H9 (cell line): ENCODE results near the gene FXYD3. TPM values are rescaled to one million over a fixed set of nuclear protein-coding genes. Genes with fewer than 3 reads are reported as not detected.

ENCODE experiments used
- DNase-seq: peaks from one replicate; pipeline ENCODE4 v3.0.0-alpha.2; 2017
- H2AFZ ChIP-seq: one replicate; pipeline ENCODE4 v1.6.1; 2013; ENCODE audit warnings: mild to moderate bottlenecking, low read length, control low read depth, moderate library complexity
- H2AK5ac ChIP-seq: 2 replicates; pipeline ENCODE4 v1.6.1; 2013; ENCODE audit warnings: low read length, control low read depth, mixed read lengths; ENCODE audit not compliant: insufficient read length
- H2BK120ac ChIP-seq: one replicate; pipeline ENCODE4 v1.6.1; 2013; ENCODE audit warnings: low read depth, mild to moderate bottlenecking, low read length, control low read depth, inconsistent platforms; ENCODE audit not compliant: poor library complexity, severe bottlenecking
- H2BK12ac ChIP-seq: 2 replicates; pipeline ENCODE4 v1.6.1; 2013; ENCODE audit warnings: low read length, control low read depth, mixed read lengths, low read depth; ENCODE audit not compliant: insufficient read length
- H2BK15ac ChIP-seq: 2 replicates; pipeline ENCODE4 v1.6.1; 2013; ENCODE audit warnings: low read depth, low read length, control low read depth
- H2BK20ac ChIP-seq: one replicate; pipeline ENCODE4 v1.6.1; 2013; ENCODE audit warnings: low read depth, mild to moderate bottlenecking, low read length, control low read depth, inconsistent platforms; ENCODE audit not compliant: poor library complexity, severe bottlenecking
- H2BK5ac ChIP-seq: 2 replicates; pipeline ENCODE4 v1.6.1; 2013; ENCODE audit warnings: low read length, control low read depth, mixed read lengths; ENCODE audit not compliant: insufficient read length
- H3K14ac ChIP-seq: 2 replicates; pipeline ENCODE4 v1.6.1; 2013; ENCODE audit warnings: low read length, control low read depth; ENCODE audit not compliant: insufficient read depth
- H3K18ac ChIP-seq: 2 replicates; pipeline ENCODE4 v1.6.1; 2013; ENCODE audit warnings: low read depth, mild to moderate bottlenecking, mixed read lengths, low read length, control low read depth; ENCODE audit not compliant: insufficient read length
- H3K23ac ChIP-seq: 2 replicates; pipeline ENCODE4 v1.6.1; 2013; ENCODE audit warnings: low read length, control low read depth, mixed read lengths, low read depth; ENCODE audit not compliant: insufficient read length
- H3K23me2 ChIP-seq: 2 replicates; pipeline ENCODE4 v1.6.1; 2013; ENCODE audit warnings: low read depth, mild to moderate bottlenecking, mixed read lengths, low read length, control low read depth; ENCODE audit not compliant: insufficient read length, poor library complexity, severe bottlenecking
- H3K27ac ChIP-seq: 2 replicates; pipeline ENCODE4 v1.5.1; 2013; ENCODE audit warnings: low read length, control low read depth, mixed read lengths, low read depth; ENCODE audit not compliant: insufficient read length
- H3K27me3 ChIP-seq: 2 replicates; pipeline ENCODE4 v1.6.1; 2013; ENCODE audit warnings: low read length, control low read depth, inconsistent platforms; ENCODE audit not compliant: insufficient read depth
- H3K4ac ChIP-seq: 2 replicates; pipeline ENCODE4 v1.6.1; 2013; ENCODE audit warnings: low read depth, mild to moderate bottlenecking, control low read depth, inconsistent platforms, low read length, moderate library complexity
- H3K4me1 ChIP-seq: 2 replicates; pipeline ENCODE4 v1.6.1; 2013; ENCODE audit warnings: low read length, control low read depth, inconsistent platforms; ENCODE audit not compliant: insufficient read depth
- H3K4me2 ChIP-seq: 2 replicates; pipeline ENCODE4 v1.6.1; 2013; ENCODE audit warnings: low read length, control low read depth, mixed read lengths; ENCODE audit not compliant: insufficient read length, insufficient read depth
- H3K56ac ChIP-seq: 2 replicates; pipeline ENCODE4 v1.6.1; 2013; ENCODE audit warnings: low read depth, mild to moderate bottlenecking, mixed read lengths, low read length, control low read depth; ENCODE audit not compliant: insufficient read length
- H3K79me1 ChIP-seq: 2 replicates; pipeline ENCODE4 v1.6.1; 2013; ENCODE audit warnings: low read depth, mild to moderate bottlenecking, moderate library complexity, low read length, control low read depth, inconsistent platforms; ENCODE audit not compliant: insufficient read depth, poor library complexity, severe bottlenecking
- H3K79me2 ChIP-seq: 2 replicates; pipeline ENCODE4 v1.6.1; 2013; ENCODE audit warnings: low read length, control low read depth, inconsistent platforms; ENCODE audit not compliant: insufficient read depth
- H3K9ac ChIP-seq: 2 replicates; pipeline ENCODE4 v1.6.1; 2013; ENCODE audit warnings: low read length, control low read depth, mixed read lengths; ENCODE audit not compliant: insufficient read length; ENCODE audit errors: extremely low read depth
- H3K9me3 ChIP-seq: one replicate; pipeline ENCODE4 v1.6.1; 2013; ENCODE audit warnings: low read depth, low read length, inconsistent platforms; ENCODE audit not compliant: control insufficient read depth
- H3T11ph ChIP-seq: one replicate; pipeline ENCODE4 v1.6.1; 2013; ENCODE audit warnings: mild to moderate bottlenecking, low read length, control low read depth, inconsistent platforms
- H4K20me1 ChIP-seq: one replicate; pipeline ENCODE4 v1.6.1; 2013; ENCODE audit not compliant: control insufficient read depth, insufficient read length, insufficient read depth
- H4K5ac ChIP-seq: 2 replicates; pipeline ENCODE4 v1.6.1; 2013; ENCODE audit warnings: low read depth, mild to moderate bottlenecking, mixed read lengths, low read length, control low read depth; ENCODE audit not compliant: insufficient read length
- H4K8ac ChIP-seq: replicated peaks from 2 replicates; pipeline ENCODE4 v1.6.1; 2013; ENCODE audit warnings: low read length, control low read depth, mixed read lengths, low read depth; ENCODE audit not compliant: insufficient read length
- H4K91ac ChIP-seq: 2 replicates; pipeline ENCODE4 v1.6.1; 2013; ENCODE audit warnings: low read depth, mild to moderate bottlenecking, moderate library complexity, mixed read lengths, low read length, control low read depth; ENCODE audit not compliant: insufficient read length
- H3K27ac Mint-ChIP-seq, 3 experiments: 2 replicates in 2 of 3; 3 replicates in 1 of 3; pipeline ENCODE4 v1.8.0; 2020 to 2021; ENCODE audit warnings: mixed read lengths in 3 of 3, mild to moderate bottlenecking in 1 of 3, moderate library complexity in 1 of 3
- H3K27me3 Mint-ChIP-seq: 2 replicates; pipeline ENCODE4 v1.8.0; 2021; ENCODE audit warnings: low read depth, mild to moderate bottlenecking, moderate library complexity, mixed read lengths
- H3K36me3 Mint-ChIP-seq, 3 experiments: 2 replicates in 2 of 3; 3 replicates in 1 of 3; pipeline ENCODE4 v1.8.0; 2020 to 2021; ENCODE audit warnings: low read depth in 3 of 3, mixed read lengths in 3 of 3; ENCODE audit not compliant: insufficient read depth in 1 of 3
- H3K4me1 Mint-ChIP-seq, 2 experiments: 2 replicates each; pipeline ENCODE4 v1.8.0; 2020; ENCODE audit warnings: mixed read lengths in 2 of 2
- H3K4me3 Mint-ChIP-seq, 2 experiments: 2 replicates in 1 of 2; 3 replicates in 1 of 2; pipeline ENCODE4 v1.8.0; 2020 to 2021; ENCODE audit warnings: mild to moderate bottlenecking in 2 of 2, mixed read lengths in 2 of 2, moderate library complexity in 1 of 2
- H3K9me3 Mint-ChIP-seq, 2 experiments: 2 replicates in 1 of 2; 3 replicates in 1 of 2; pipeline ENCODE4 v1.8.0; 2020; ENCODE audit warnings: mild to moderate bottlenecking in 2 of 2, mixed read lengths in 2 of 2, moderate library complexity in 1 of 2
- WGBS: extraction: QIAGEN DNeasy Blood & Tissue Kit; methylation state at CpG from one replicate; pipeline ENCODE4 v1.1.7; 2013; ENCODE audit warnings: missing lambda C conversion rate, low lambda C conversion rate, mixed read lengths; ENCODE audit not compliant: insufficient read length; ENCODE audit errors: extremely low coverage; 5-methylcytosine and 5-hydroxymethylcytosine counted together
- total RNA-seq: library from RNA; stranded (reverse); gene quantifications from 2 replicates; pipeline ENCODE4 v1.2.1, GENCODE V29; 2021
- TF ChIP-seq, protein P1 (sequence below): fragments of 200-600 bp; sonication (generic); conservative IDR thresholded peaks from 3 replicates; pipeline ENCODE4 v1.8.0; 2021; ENCODE audit warnings: antibody characterized with exemption, mild to moderate bottlenecking

Gene FXYD3
- total RNA-seq, 1 experiment from 2014 or later = 1.5 TPM

DNA sequence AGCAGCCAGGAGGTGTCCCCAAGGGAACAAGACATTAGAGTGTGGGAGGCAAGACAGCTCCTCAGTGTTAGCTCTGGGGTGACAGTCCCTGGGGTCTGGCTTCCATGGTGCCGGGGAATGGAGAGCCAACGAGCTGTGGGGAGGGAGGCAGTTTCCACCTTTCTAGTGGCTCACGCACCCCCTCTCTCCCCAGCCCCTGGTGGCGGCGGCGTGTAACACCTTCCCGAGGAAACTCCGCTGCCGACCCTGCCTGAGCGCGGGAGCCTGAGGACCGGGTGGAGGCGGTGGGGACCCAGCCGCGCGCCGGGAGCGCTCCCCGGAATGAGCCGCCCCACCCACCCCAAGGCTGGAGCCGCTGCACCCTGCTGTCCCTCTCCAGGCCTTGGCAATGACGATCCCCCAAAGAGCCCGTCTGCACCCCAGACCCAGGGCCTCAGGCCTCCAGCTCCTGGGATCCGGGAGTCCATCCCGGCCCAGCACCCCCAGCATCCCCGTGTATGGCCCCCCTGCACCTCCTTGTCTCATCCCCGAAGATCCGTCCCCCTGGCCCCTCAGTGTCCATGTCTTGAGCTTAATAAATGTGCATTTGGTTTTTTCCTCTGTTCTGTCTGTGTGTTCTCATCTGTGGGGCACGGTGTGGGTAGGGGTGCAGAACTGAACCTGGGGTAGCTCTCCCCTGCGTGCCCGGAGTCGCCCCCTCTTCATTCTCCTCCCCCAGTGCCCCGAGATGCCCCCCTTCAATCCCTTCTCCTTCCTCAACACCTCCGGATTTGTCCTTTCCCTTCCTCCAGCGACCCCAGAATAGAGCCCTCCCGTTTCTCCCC is 38.3 kb downstream of the FXYD3 start:
- Histone ChIP-seq H2BK5ac (no peak overlapping the region), H2BK120ac (no peak overlapping the region), H3T11ph (no peak overlapping the region), H4K8ac (no peak overlapping the region), H3K9me3 (no peaks in the 10 kb centered on the region), H3K23me2 (peaks cover 19% of the 10 kb centered on the region), H3K23ac (no peak overlapping the region), H3K9ac (no peak overlapping the region), H4K5ac (no peak overlapping the region), H2BK12ac (no peak overlapping the region), H2BK20ac (no peak overlapping the region), H3K4me2 (peak overlapping the region; percentile 68), H3K27me3 (no peaks in the 10 kb centered on the region), H3K4ac (no peak overlapping the region), H3K18ac (no peak overlapping the region), H2AK5ac (no peak overlapping the region), H2BK15ac (no peak overlapping the region), H3K79me2 (no peaks in the 10 kb centered on the region; the same call in 1 of the 2 replicates), H3K79me1 (no peaks in the 10 kb centered on the region), H3K56ac (no peak overlapping the region), H4K20me1 (no peaks in the 10 kb centered on the region), H3K27ac (no peak overlapping the region), H3K4me1 (peaks cover 10% of the 10 kb centered on the region; the same call in 1 of the 2 replicates), H4K91ac (no peak overlapping the region), H3K14ac (no peak overlapping the region), H2AFZ (no peak overlapping the region)
- Mint-ChIP-seq H3K9me3 (no peaks in the 10 kb centered on the region; a peak in 1 of 5 replicates), H3K4me1 (peaks cover 49 to 55% of the 10 kb centered on the region in 2 experiments), H3K27me3 (peaks cover 2% of the 10 kb centered on the region; the same call in 1 of the 2 replicates), H3K4me3 (peak overlapping the region; percentile 93 to 97), H3K36me3 (peaks cover 14 to 20% (median 19%) of the 10 kb centered on the region in 3 experiments; a peak in 6 of 7 replicates), H3K27ac (peak overlapping the region in 1 of 3 experiments; percentile 92; a peak in 2 of 7 replicates)
- DNase-seq = peak; percentile 71
- TF ChIP-seq, protein P1, sequence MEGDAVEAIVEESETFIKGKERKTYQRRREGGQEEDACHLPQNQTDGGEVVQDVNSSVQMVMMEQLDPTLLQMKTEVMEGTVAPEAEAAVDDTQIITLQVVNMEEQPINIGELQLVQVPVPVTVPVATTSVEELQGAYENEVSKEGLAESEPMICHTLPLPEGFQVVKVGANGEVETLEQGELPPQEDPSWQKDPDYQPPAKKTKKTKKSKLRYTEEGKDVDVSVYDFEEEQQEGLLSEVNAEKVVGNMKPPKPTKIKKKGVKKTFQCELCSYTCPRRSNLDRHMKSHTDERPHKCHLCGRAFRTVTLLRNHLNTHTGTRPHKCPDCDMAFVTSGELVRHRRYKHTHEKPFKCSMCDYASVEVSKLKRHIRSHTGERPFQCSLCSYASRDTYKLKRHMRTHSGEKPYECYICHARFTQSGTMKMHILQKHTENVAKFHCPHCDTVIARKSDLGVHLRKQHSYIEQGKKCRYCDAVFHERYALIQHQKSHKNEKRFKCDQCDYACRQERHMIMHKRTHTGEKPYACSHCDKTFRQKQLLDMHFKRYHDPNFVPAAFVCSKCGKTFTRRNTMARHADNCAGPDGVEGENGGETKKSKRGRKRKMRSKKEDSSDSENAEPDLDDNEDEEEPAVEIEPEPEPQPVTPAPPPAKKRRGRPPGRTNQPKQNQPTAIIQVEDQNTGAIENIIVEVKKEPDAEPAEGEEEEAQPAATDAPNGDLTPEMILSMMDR = peak; percentile 76
- WGBS = no CpG with 5 or more reads among the region's 36 CpGs
